Fibroblast of the aortic adventitia (primary cell): Measurements from ENCODE around the gene INHBE. TPM values are rescaled to one million over a fixed set of nuclear protein-coding genes. Genes with fewer than 3 reads are reported as not detected.
A peak's percentile ranks its signal among the peaks of the same experiment; 100 is the strongest.
"Not testable (repeated sequence)": the region's sequence is repeated elsewhere in the genome, so short reads cannot be mapped to it uniquely, and the experiment has no call there.

ENCODE experiments used
- DNase-seq: peaks from one replicate; pipeline ENCODE4 v3.0.0-alpha.2; 2010; ENCODE audit warnings: low read depth
- H3K4me3 ChIP-seq: 2 replicates; pipeline ENCODE4 v1.5.1; 2011; ENCODE audit warnings: low read depth, mild to moderate bottlenecking, control low read depth, low read length, moderate library complexity
- CTCF ChIP-seq: IDR thresholded peaks from 2 replicates; pipeline ENCODE4 v1.5.1; 2011; ENCODE audit warnings: mild to moderate bottlenecking, low read length, control low read depth, inconsistent platforms; ENCODE audit not compliant: insufficient read depth
- total RNA-seq: library from RNA; depleted of rRNA; stranded (reverse); fragments of >200 nt; gene quantifications from 2 replicates; pipeline ENCODE4 v1.2.3, GENCODE V29; 2012; ENCODE audit warnings: low replicate concordance

INHBE gene
- total RNA-seq, 1 donor = 0.99 TPM

- peak overlapping the region; percentile 99 for H3K4me3 ChIP-seq
- TF ChIP-seq CTCF = no peak
- peak; percentile 20 for DNase-seq
Observed at GRCh38 chr12:57488402-57489156, 33.5 kb downstream of the INHBE start.

- no peak for DNase-seq
- TF ChIP-seq CTCF = no peak
Observed at GRCh38 chr12:57489157-57489641, 34.1 kb downstream of the INHBE start.

GRCh38 chr12:57490126-57490525 lies 35.0 kb downstream of the INHBE start:
- no peak for DNase-seq
- no peak overlapping the region for H3K4me3 ChIP-seq
- TF ChIP-seq CTCF = no peak

More at GRCh38 chr12:57489157-57489641, 34.1 kb downstream of the INHBE start:
- peak overlapping the region; percentile 99 for H3K4me3 ChIP-seq

- DNase-seq = no peak
- TF ChIP-seq CTCF = no peak
- H3K4me3 ChIP-seq = no peak overlapping the region
Observed at GRCh38 chr12:57491393-57492280, 36.5 kb downstream of the INHBE start.

- DNase-seq, H3K4me3 ChIP-seq: not testable (repeated sequence)
Observed at GRCh38 chr12:57495051-57495701, 40.1 kb downstream of the INHBE start.

GRCh38 chr12:57496822-57497221 lies 41.7 kb downstream of the INHBE start:
- DNase-seq = no peak
- H3K4me3 ChIP-seq = no peak overlapping the region
- no peak for TF ChIP-seq CTCF
